ENCODE measurements around the gene KCNJ12.
"Not testable (repeated sequence)": the region's sequence is repeated elsewhere in the genome, so short reads cannot be mapped to it uniquely, and the experiment has no call there.

The KCNJ12 gene

GRCh38 chr17:21420503-21421090 is 44.4 kb downstream of the KCNJ12 start:
- not testable (repeated sequence) for DNase-seq (ENCODE audit: low read depth, low spot score)

- not testable (repeated sequence) for DNase-seq (ENCODE audit: low read depth, low spot score)
Measured at GRCh38 chr17:21421421-21422310, 45.5 kb downstream of the KCNJ12 start.

GRCh38 chr17:21422311-21423189 is 46.4 kb downstream of the KCNJ12 start:
- not testable (repeated sequence) for DNase-seq (ENCODE audit: low read depth, low spot score)

GRCh38 chr17:21423190-21423493 is 47.0 kb downstream of the KCNJ12 start:
- DNase-seq (ENCODE audit: low read depth, low spot score), result not testable (repeated sequence)

GRCh38 chr17:21424697-21425096 is 48.5 kb downstream of the KCNJ12 start:
- not testable (repeated sequence) for DNase-seq (ENCODE audit: low read depth, low spot score)

- no peak for DNase-seq (ENCODE audit: low read depth, low spot score)
Measured at GRCh38 chr17:21425321-21425720, 49.2 kb downstream of the KCNJ12 start.

GRCh38 chr17:21425736-21426135 is 49.6 kb downstream of the KCNJ12 start:
- no peak for DNase-seq (ENCODE audit: low read depth, low spot score)

- not testable (repeated sequence) for DNase-seq (ENCODE audit: low read depth, low spot score)
Measured at GRCh38 chr17:21426246-21426645, 50.1 kb downstream of the KCNJ12 start.

- not testable (repeated sequence) for DNase-seq (ENCODE audit: low read depth, low spot score)
Measured at GRCh38 chr17:21426876-21427275, 50.7 kb downstream of the KCNJ12 start.

GRCh38 chr17:21427727-21428126 is 51.6 kb downstream of the KCNJ12 start:
- not testable (repeated sequence) for DNase-seq (ENCODE audit: low read depth, low spot score)

GRCh38 chr17:21428752-21429424 is 52.7 kb downstream of the KCNJ12 start:
- not testable (repeated sequence) for DNase-seq (ENCODE audit: low read depth, low spot score)

- DNase-seq (ENCODE audit: low read depth, low spot score), result not testable (repeated sequence)
Measured at GRCh38 chr17:21429921-21430628, 53.9 kb downstream of the KCNJ12 start.

GRCh38 chr17:21433971-21434370 is 57.8 kb downstream of the KCNJ12 start:
- not testable (repeated sequence) for DNase-seq (ENCODE audit: low read depth, low spot score)

- DNase-seq (ENCODE audit: low read depth, low spot score), result not testable (repeated sequence)
Measured at GRCh38 chr17:21434976-21435375, 58.8 kb downstream of the KCNJ12 start.

GRCh38 chr17:21436481-21436880 is 60.3 kb downstream of the KCNJ12 start:
- DNase-seq (ENCODE audit: low read depth, low spot score), result not testable (repeated sequence)

GRCh38 chr17:21436883-21437836 is 61.0 kb downstream of the KCNJ12 start:
- DNase-seq (ENCODE audit: low read depth, low spot score), result not testable (repeated sequence)

GRCh38 chr17:21438316-21439014 is 62.3 kb downstream of the KCNJ12 start:
- DNase-seq (ENCODE audit: low read depth, low spot score), result not testable (repeated sequence)

- not testable (repeated sequence) for DNase-seq (ENCODE audit: low read depth, low spot score)
Measured at GRCh38 chr17:21439015-21439336, 62.8 kb downstream of the KCNJ12 start.

GRCh38 chr17:21445091-21445650 is 69.0 kb downstream of the KCNJ12 start:
- DNase-seq (ENCODE audit: low read depth, low spot score), result no peak

Measured in astrocyte of the hippocampus (primary cell).